Panc1 (cell line): ENCODE results near the gene LSM14B.

Experiments
- CTCF ChIP-seq: fragments of 450-650 bp; IDR thresholded peaks from 2 replicates; pipeline ENCODE4 v1.5.1; 2017; ENCODE audit warnings: mild to moderate bottlenecking
- POLR2AphosphoS5 ChIP-seq: IDR thresholded peaks from 2 replicates; pipeline ENCODE4 v1.6.1; 2012; ENCODE audit warnings: mild to moderate bottlenecking, low read depth, low read length, moderate library complexity
- SIN3A ChIP-seq: IDR thresholded peaks from 2 replicates; pipeline ENCODE4 v1.6.1; 2012; ENCODE audit warnings: low read depth, mild to moderate bottlenecking, low read length, moderate library complexity, borderline replicate concordance; ENCODE audit not compliant: insufficient read depth
- TCF7L2 ChIP-seq: IDR thresholded peaks from 2 replicates; pipeline ENCODE4 v1.6.1; 2011; ENCODE audit warnings: mild to moderate bottlenecking, low read depth, low read length, inconsistent platforms

GRCh38 chr20:62141397-62142251 is 19.3 kb downstream of the LSM14B start:
- TF ChIP-seq CTCF (no peak; the same call in 1 of the 2 replicates), POLR2AphosphoS5 (no peak), SIN3A (0 out of 2 replicates have a peak, but pooled peaks have one; percentile 33), TCF7L2 (no peak)
